ENCODE measurements around the gene SCART1.

DNA sequence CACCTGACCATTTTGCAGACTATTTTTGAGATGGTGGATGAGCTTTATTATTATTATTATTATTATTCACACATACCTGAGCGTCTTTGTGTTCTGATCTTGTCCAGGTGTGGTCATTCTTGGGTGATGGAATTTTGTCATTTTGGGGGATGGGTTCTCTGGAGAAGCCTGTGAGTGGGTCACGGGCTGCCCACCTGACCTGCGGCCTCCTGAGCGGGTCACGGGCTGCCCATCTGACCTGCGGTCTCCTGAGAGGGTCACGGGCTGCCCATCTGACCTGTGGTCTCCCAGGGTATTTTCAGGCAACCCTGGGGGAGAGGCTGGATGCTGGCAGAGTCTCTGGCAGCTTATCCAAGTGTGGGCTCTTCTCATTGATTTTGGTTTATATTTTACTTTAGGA is 7.3 kb downstream of the SCART1 start:
- no peak for TF ChIP-seq CTCF (IDR thresholded peaks at IDR 0.05)
- TF ChIP-seq POLR2A (IDR thresholded peaks at IDR 0.05) = no peak
- no peak for TF ChIP-seq POLR2AphosphoS5 (IDR thresholded peaks at IDR 0.05)

Data from prostate gland (tissue), 2 donors.